OCI-LY3 (cell line): ENCODE results near the gene CCDC170.

Experiments used
- CTCF ChIP-seq: fragments of 200-600, 300-600 bp; sonication (generic); IDR thresholded peaks from 2 replicates; pipeline ENCODE4 v1.5.1; 2014; ENCODE audit warnings: antibody characterized with exemption, low read length, low read depth
- EZH2phosphoT487 ChIP-seq: fragments of 200-600 bp; shearing (Covaris generic); IDR thresholded peaks from 2 replicates; pipeline ENCODE4 v1.6.1; 2018; ENCODE audit warnings: antibody characterized with exemption, mixed run types, low read depth

GRCh38 chr6:151610326-151610725 is 116.5 kb downstream of the CCDC170 start:
- TF ChIP-seq CTCF (no peak), EZH2phosphoT487 (no peak)
